ENCODE measurements around the gene EXOC6. TPM values are rescaled to one million over a fixed set of nuclear protein-coding genes. Genes with fewer than 3 reads are reported as not detected.

EXOC6 gene
- total and polyA plus RNA-seq, 10 of the 15 experiments (the other 5 are each of a cell fraction or from before 2014, with no cell fraction given), result 7.6 to 53.8 (median 13.3) TPM

DNA sequence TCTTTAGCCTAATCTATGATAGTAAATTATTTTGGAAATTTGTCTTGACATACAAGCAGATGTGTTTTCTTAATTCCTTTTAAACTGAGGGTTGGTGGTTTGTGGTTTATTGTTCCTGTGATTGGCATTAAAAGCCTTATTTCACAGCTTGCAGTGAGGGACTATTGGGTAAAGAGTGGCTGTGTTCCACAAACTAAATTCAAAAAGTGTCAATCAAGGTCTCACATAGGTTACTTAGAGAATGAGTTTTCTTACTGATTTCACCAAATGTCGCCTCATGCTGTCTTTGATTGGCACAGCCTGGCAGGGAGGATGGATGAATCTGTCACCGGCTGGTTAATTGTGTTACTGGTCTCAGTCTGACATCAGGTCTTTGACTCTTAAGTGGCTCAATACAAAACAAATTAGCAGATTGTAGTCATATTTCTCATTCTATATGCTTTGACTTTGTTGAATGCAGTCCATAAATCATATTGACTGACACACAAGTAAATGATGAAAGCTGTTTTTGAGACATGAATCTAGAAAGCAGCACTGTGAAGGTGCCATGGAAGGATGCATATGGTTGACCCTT, 145.5 kb downstream of the EXOC6 start:
- no peaks in the 10 kb centered on the region for H4K20me1 ChIP-seq (ENCODE audit: control insufficient read depth, insufficient read depth)
- H3K9ac ChIP-seq (ENCODE audit: control insufficient read depth, insufficient read depth, low read length), result no peak overlapping the region
- no peaks in the 10 kb centered on the region for H3K4me1 ChIP-seq (ENCODE audit: control insufficient read depth, insufficient read depth, low read length)
- no peaks in the 10 kb centered on the region for H3K9me3 ChIP-seq (replicated peaks; ENCODE audit: control insufficient read depth, insufficient read depth, low read length)
- BruUV-seq (replicated peaks), result no TSS peak
- H3K27ac ChIP-seq (ENCODE audit: control insufficient read depth, insufficient read depth), result no peak overlapping the region
- H3K27me3 ChIP-seq (replicated peaks in 1 of 2; ENCODE audit: control insufficient read depth in 2 of 2, insufficient read depth in 2 of 2, low read length in 1 of 2), result no peaks in the 10 kb centered on the region
- no peak for ATAC-seq
- no peak overlapping the region for H3K4me3 ChIP-seq
- ChIA-PET RAD21 (ENCODE audit: unreplicated experiment) (no interaction called here), CTCF (interaction anchor here (1.5 to 1.7 kb wide), 2 partner anchors 13 to 29 kb away, joined by 3 to 6 read pairs; no protein-coding TSS in a partner anchor), POLR2A (interaction anchor here (0.6 kb wide), 1 partner anchor 43 kb away, joined by 3 read pairs; no protein-coding TSS in a partner anchor), SMC1A (ENCODE audit: uncharacterized antibody, unreplicated experiment) (no interaction called here)
- in situ Hi-C loops (cut with MboI), result no loop called here
- H3K79me2 ChIP-seq (ENCODE audit: control insufficient read depth, insufficient read depth, low read length), result no peaks in the 10 kb centered on the region
- TF ChIP-seq, protein P1, sequence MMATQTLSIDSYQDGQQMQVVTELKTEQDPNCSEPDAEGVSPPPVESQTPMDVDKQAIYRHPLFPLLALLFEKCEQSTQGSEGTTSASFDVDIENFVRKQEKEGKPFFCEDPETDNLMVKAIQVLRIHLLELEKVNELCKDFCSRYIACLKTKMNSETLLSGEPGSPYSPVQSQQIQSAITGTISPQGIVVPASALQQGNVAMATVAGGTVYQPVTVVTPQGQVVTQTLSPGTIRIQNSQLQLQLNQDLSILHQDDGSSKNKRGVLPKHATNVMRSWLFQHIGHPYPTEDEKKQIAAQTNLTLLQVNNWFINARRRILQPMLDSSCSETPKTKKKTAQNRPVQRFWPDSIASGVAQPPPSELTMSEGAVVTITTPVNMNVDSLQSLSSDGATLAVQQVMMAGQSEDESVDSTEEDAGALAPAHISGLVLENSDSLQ (IDR thresholded peaks at IDR 0.05), result peak; percentile 73
- TF ChIP-seq, protein P2, sequence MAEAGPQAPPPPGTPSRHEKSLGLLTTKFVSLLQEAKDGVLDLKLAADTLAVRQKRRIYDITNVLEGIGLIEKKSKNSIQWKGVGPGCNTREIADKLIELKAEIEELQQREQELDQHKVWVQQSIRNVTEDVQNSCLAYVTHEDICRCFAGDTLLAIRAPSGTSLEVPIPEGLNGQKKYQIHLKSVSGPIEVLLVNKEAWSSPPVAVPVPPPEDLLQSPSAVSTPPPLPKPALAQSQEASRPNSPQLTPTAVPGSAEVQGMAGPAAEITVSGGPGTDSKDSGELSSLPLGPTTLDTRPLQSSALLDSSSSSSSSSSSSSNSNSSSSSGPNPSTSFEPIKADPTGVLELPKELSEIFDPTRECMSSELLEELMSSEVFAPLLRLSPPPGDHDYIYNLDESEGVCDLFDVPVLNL (IDR thresholded peaks at IDR 0.05; ENCODE audit: low read depth, low read length), result no peak
- no peak for FAIRE-seq
- 98% methylated on average over 2 of the region's 2 CpGs for WGBS (ENCODE audit: insufficient coverage, insufficient replicate concordance, low lambda C conversion rate, missing lambda C conversion rate)
- no peak overlapping the region for H3K4me2 ChIP-seq (ENCODE audit: control insufficient read depth, insufficient read depth)
- DNase-seq (ENCODE audit: low read depth, low spot score), result no peak
- intact Hi-C loops (cut with micrococcal nuclease; ENCODE audit: unreplicated experiment), result no loop called here
- no peak overlapping the region for H2AFZ ChIP-seq (ENCODE audit: control insufficient read depth, low read depth, low read length)
- no peaks in the 10 kb centered on the region for H3K36me3 ChIP-seq (ENCODE audit: control insufficient read depth in 2 of 2, insufficient read depth in 2 of 2, low read length in 1 of 2)

DNA sequence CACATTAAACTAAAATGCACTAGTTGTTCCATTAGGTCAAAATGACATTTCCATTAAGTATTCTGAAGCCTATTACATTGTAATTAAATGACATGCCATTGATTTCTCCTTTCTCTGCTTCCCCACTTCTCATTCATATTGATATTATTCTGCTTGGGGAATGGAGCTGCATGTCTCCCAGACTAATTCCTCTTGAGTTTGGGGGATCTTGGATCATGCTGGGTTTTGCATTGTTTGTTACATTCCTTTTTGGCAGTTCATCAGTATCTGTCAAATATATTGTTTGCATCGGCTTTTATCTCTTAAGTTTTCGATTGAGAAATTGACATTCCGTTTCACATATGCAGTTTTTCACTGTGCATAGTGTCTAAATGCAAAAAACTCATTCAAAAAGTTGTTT, 147.2 kb downstream of the EXOC6 start:
- Histone ChIP-seq H3K27me3 (replicated peaks in 1 of 2; ENCODE audit: control insufficient read depth in 2 of 2, insufficient read depth in 2 of 2, low read length in 1 of 2) (no peaks in the 10 kb centered on the region), H3K4me2 (ENCODE audit: control insufficient read depth, insufficient read depth) (no peak overlapping the region), H3K9ac (ENCODE audit: control insufficient read depth, insufficient read depth, low read length) (no peak overlapping the region), H3K36me3 (ENCODE audit: control insufficient read depth in 2 of 2, insufficient read depth in 2 of 2, low read length in 1 of 2) (no peaks in the 10 kb centered on the region), H3K9me3 (replicated peaks; ENCODE audit: control insufficient read depth, insufficient read depth, low read length) (no peaks in the 10 kb centered on the region), H2AFZ (ENCODE audit: control insufficient read depth, low read depth, low read length) (no peak overlapping the region), H4K20me1 (ENCODE audit: control insufficient read depth, insufficient read depth) (no peaks in the 10 kb centered on the region), H3K27ac (ENCODE audit: control insufficient read depth, insufficient read depth) (no peak overlapping the region), H3K4me1 (ENCODE audit: control insufficient read depth, insufficient read depth, low read length) (no peaks in the 10 kb centered on the region), H3K79me2 (ENCODE audit: control insufficient read depth, insufficient read depth, low read length) (no peaks in the 10 kb centered on the region), H3K4me3 (no peak overlapping the region)
- WGBS (ENCODE audit: insufficient coverage, insufficient replicate concordance, low lambda C conversion rate, missing lambda C conversion rate), result 98% methylated on average over 3 of the region's 3 CpGs
- no peak for DNase-seq (ENCODE audit: low read depth, low spot score)
- SMC1A ChIA-PET (ENCODE audit: uncharacterized antibody, unreplicated experiment), result interaction anchor here (0.8 to 1.7 kb wide), 4 partner anchors 9 to 110 kb away, joined by 3 to 7 read pairs (median 4); no protein-coding TSS in a partner anchor
- POLR2A ChIA-PET, result no interaction called here
- in situ Hi-C loops (cut with MboI) (no loop called here), intact Hi-C loops (cut with micrococcal nuclease; ENCODE audit: unreplicated experiment) (no loop called here)
- CTCF ChIA-PET, result interaction anchor here (0.9 to 1.7 kb wide), 6 partner anchors 9 to 487 kb away, joined by 3 to 6 read pairs (median 3); partner anchors contain the start of gene MYOF
- no TSS peak for BruUV-seq (replicated peaks)
- no peak for ATAC-seq
- RAD21 ChIA-PET (ENCODE audit: unreplicated experiment), result no interaction called here
- FAIRE-seq, result no peak
- TF ChIP-seq SUZ12 (IDR thresholded peaks at IDR 0.05; ENCODE audit: unreplicated experiment), result no peak
- TF ChIP-seq, protein P3, sequence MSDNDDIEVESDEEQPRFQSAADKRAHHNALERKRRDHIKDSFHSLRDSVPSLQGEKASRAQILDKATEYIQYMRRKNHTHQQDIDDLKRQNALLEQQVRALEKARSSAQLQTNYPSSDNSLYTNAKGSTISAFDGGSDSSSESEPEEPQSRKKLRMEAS (IDR thresholded peaks at IDR 0.05; ENCODE audit: low read depth, low read length), result no peak
- no peak for TF ChIP-seq ESRRA (IDR thresholded peaks at IDR 0.05; ENCODE audit: low read length)
- TF ChIP-seq, protein P1 (IDR thresholded peaks at IDR 0.05), result no peak
- TF ChIP-seq MTA2 (IDR thresholded peaks at IDR 0.05; ENCODE audit: low read depth), result no peak
- TF ChIP-seq RBBP5 (conservative IDR thresholded peaks at IDR 0.05), result no peak
- TF ChIP-seq SMC3 (IDR thresholded peaks at IDR 0.05; ENCODE audit: borderline replicate concordance, low read length), result no peak
- TF ChIP-seq MYB (IDR thresholded peaks at IDR 0.05; ENCODE audit: borderline replicate concordance, low read depth, low read length), result no peak
- TF ChIP-seq, protein P4, sequence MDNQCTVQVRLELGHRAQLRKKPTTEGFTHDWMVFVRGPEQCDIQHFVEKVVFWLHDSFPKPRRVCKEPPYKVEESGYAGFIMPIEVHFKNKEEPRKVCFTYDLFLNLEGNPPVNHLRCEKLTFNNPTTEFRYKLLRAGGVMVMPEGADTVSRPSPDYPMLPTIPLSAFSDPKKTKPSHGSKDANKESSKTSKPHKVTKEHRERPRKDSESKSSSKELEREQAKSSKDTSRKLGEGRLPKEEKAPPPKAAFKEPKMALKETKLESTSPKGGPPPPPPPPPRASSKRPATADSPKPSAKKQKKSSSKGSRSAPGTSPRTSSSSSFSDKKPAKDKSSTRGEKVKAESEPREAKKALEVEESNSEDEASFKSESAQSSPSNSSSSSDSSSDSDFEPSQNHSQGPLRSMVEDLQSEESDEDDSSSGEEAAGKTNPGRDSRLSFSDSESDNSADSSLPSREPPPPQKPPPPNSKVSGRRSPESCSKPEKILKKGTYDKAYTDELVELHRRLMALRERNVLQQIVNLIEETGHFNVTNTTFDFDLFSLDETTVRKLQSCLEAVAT (IDR thresholded peaks at IDR 0.05), result no peak
- no peak for TF ChIP-seq RCOR1 (conservative IDR thresholded peaks at IDR 0.05; ENCODE audit: low read depth, low read length)
